Measurements from ENCODE around the gene MRGPRF. TPM values are rescaled to one million over a fixed set of nuclear protein-coding genes. Genes with fewer than 3 reads are reported as not detected.

The MRGPRF gene
- total and polyA plus RNA-seq, 2 of the 8 experiments (the other 6 are each of a cell fraction or from before 2014, with no cell fraction given): 7.5 to 11.0 TPM

DNA sequence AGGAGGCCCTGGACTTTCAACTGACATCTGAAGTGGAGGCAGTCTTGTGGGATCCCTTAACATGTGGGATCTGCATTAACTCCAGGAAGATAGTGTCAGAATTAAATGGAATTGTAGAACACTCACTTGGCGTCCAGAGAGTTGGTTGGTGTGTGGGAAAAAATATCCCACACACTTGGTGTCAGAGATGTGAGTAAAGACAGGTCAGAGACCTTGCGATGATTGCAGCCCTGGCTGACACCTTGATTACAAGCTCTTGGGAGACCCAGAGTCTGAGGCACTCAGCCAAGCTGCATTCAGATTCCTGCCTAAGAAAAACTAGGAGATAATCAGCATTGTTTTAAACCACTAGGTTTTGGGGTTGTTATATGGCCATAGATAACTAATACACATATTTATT is 28.5 kb upstream of the MRGPRF start:
- Histone ChIP-seq H2BK15ac (ENCODE audit: low read length) (peak overlapping the region; percentile 20; the same call in 1 of the 2 replicates), H3K4me3 (ENCODE audit: extremely low read depth in 1 of 4, insufficient read depth in 2 of 4, low read depth in 3 of 4, low read length in 4 of 4) (no peak overlapping the region), H3K4ac (replicated peaks; ENCODE audit: insufficient read length, low read depth, low read length) (no peak overlapping the region), H4K8ac (ENCODE audit: extremely low read depth, insufficient read depth, low read length) (no peak overlapping the region), H3K27me3 (replicated peaks in 1 of 4; ENCODE audit: control insufficient read depth in 3 of 4, extremely low read depth in 1 of 4, insufficient read depth in 3 of 4, low read length in 3 of 4) (peaks cover 0 to 3% (median 0%) of the 10 kb centered on the region in 4 experiments; a peak in 1 of 7 replicates), H3K9me3 (ENCODE audit: insufficient read depth in 2 of 2, low read depth in 1 of 2, low read length in 1 of 2) (no peaks in the 10 kb centered on the region), H4K91ac (replicated peaks; ENCODE audit: insufficient read length, low read length) (no peak overlapping the region), H3K23ac (ENCODE audit: insufficient read length) (no peak overlapping the region), H3K4me1 (replicated peaks in 1 of 4; ENCODE audit: control insufficient read depth in 3 of 4, insufficient read depth in 4 of 4, low read length in 3 of 4) (peaks cover 0 to 9% (median 2%) of the 10 kb centered on the region in 4 experiments; a peak in 4 of 7 replicates), H3K18ac (ENCODE audit: extremely low read depth, low read length) (no peak overlapping the region), H2AK5ac (ENCODE audit: low read depth, low read length) (0 out of 2 replicates have a peak overlapping the region, but pooled peaks have one; percentile 9), H3K79me2 (ENCODE audit: control insufficient read depth in 1 of 2, insufficient read depth in 2 of 2, low read length in 2 of 2) (no peaks in the 10 kb centered on the region), H3K79me1 (ENCODE audit: low read depth, low read length) (no peaks in the 10 kb centered on the region), H2BK120ac (replicated peaks; ENCODE audit: low read depth, low read length) (no peak overlapping the region), H2BK12ac (ENCODE audit: low read depth, low read length) (no peak overlapping the region), H3K36me3 (ENCODE audit: control insufficient read depth in 2 of 4, insufficient read depth in 4 of 4, low read length in 3 of 4) (no peaks in the 10 kb centered on the region), H2BK5ac (ENCODE audit: low read depth, low read length) (no peak overlapping the region), H3K56ac (replicated peaks; ENCODE audit: insufficient read length, low read depth, low read length) (no peak overlapping the region), H4K20me1 (replicated peaks in 1 of 2; ENCODE audit: control insufficient read depth in 1 of 2, insufficient read depth in 2 of 2, low read length in 2 of 2) (no peaks in the 10 kb centered on the region), H3K27ac (ENCODE audit: low read depth, low read length) (no peak overlapping the region), H3K9ac (replicated peaks in 1 of 4; ENCODE audit: extremely low read depth in 1 of 4, low read depth in 3 of 4, low read length in 3 of 4) (no peak overlapping the region), H3K23me2 (ENCODE audit: low read depth, low read length) (no peaks in the 10 kb centered on the region), H2AFZ (ENCODE audit: low read length) (no peak overlapping the region), H3K14ac (ENCODE audit: insufficient read length) (no peak overlapping the region), H3K4me2 (ENCODE audit: insufficient read depth in 1 of 2, low read depth in 2 of 2, low read length in 2 of 2) (no peak overlapping the region), H4K5ac (ENCODE audit: insufficient read length, low read depth, low read length) (no peak overlapping the region), H2BK20ac (ENCODE audit: low read length) (no peak overlapping the region)
- ChIA-PET POLR2A (ENCODE audit: partially characterized antibody) (interaction anchor here (0.5 to 1.2 kb wide), 3 partner anchors 29 to 47 kb away, joined by 3 to 4 read pairs (median 3); no protein-coding TSS in a partner anchor), CTCF (ENCODE audit: partially characterized antibody) (interaction anchor here (0.8 to 2.3 kb wide), 5 partner anchors 9 to 86 kb away, joined by 3 to 11 read pairs (median 5); partner anchors contain the start of gene MRGPRF)
- TF ChIP-seq POLR2A (IDR thresholded peaks at IDR 0.05; ENCODE audit: control extremely low read depth in 1 of 2, low read depth in 2 of 2, low read length in 2 of 2): no peak
- no peak for TF ChIP-seq TAF1 (IDR thresholded peaks at IDR 0.05; ENCODE audit: low read depth, low read length)
- TF ChIP-seq KDM4A (IDR thresholded peaks at IDR 0.05; ENCODE audit: low read depth, low read length, severe bottlenecking): no peak
- no peak for TF ChIP-seq HDAC6 (IDR thresholded peaks at IDR 0.05; ENCODE audit: low read depth, low read length)
- TF ChIP-seq NANOG (IDR thresholded peaks at IDR 0.05; ENCODE audit: insufficient read depth, low read depth, low read length, poor library complexity, severe bottlenecking): no peak
- no peak for TF ChIP-seq GTF2F1 (IDR thresholded peaks at IDR 0.05; ENCODE audit: borderline replicate concordance, low read depth, low read length)
- TF ChIP-seq BCL11A (IDR thresholded peaks at IDR 0.05; ENCODE audit: low read depth in 2 of 2, low read length in 2 of 2): no peak
- no peak for TF ChIP-seq CBX5 (IDR thresholded peaks at IDR 0.05; ENCODE audit: low read depth, low read length)
- no peak for TF ChIP-seq TEAD4 (IDR thresholded peaks at IDR 0.05; ENCODE audit: low read depth, low read length)
- TF ChIP-seq TCF12 (IDR thresholded peaks at IDR 0.05; ENCODE audit: low read depth, low read length): no peak
- no peak for TF ChIP-seq SP1 (IDR thresholded peaks at IDR 0.05; ENCODE audit: low read depth, low read length)
- TF ChIP-seq MAFK (IDR thresholded peaks at IDR 0.05; ENCODE audit: low read depth, low read length): no peak
- no peak for FAIRE-seq
- DNase-seq (ENCODE audit: low read depth in 1 of 2, low spot score in 2 of 2): no peak
- 90% methylated on average over 2 of the region's 2 CpGs; no CpG with 5 or more reads in 1 of the 2 experiments for WGBS, 2 experiments (ENCODE audit: extremely low coverage in 1 of 2, insufficient coverage in 1 of 2, insufficient read length in 1 of 2, insufficient replicate concordance in 2 of 2, low coverage in 1 of 2, low lambda C conversion rate in 2 of 2, missing lambda C conversion rate in 1 of 2)

All from H1 (cell line).